NCI-H446 (cell line): ENCODE data around the gene CPN1.
"Not testable (repeated sequence)": the region's sequence is repeated elsewhere in the genome, so short reads cannot be mapped to it uniquely, and the experiment has no call there.

ENCODE experiments used
- DNase-seq, 2 experiments: peaks; one replicate each; lab custom pipeline; 2025; lab: John Stamatoyannopoulos, UW

Gene CPN1

GRCh38 chr10:100081075-100082001 is at the start of gene CPN1:
CPN1 (minus strand) TSS chr10:100081869; CDS start chr10:100081625, 244 bp downstream.
- no peak for DNase-seq

- DNase-seq = no peak
Measured at GRCh38 chr10:100130831-100131230, 49.2 kb upstream of the CPN1 start.

DNA sequence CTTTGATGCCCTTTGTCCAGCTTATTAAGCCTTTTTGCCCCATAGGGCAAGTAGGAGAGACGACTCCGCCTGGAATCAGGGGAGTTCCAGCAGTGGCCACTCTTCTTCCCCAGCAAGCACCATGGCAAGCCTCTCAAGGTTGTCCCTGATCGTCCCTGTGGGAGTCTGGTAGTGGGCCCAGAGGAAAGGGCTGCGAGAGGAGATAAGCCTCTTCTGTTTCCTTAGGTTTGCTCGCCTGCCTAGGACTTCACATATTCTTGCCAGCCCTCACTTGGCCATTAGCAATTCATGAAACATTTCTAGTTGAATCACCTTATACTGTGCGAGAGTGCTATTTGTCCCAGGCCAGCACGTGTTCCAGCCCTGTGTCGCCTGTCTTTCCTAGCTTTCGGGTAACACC is 47.8 kb upstream of the CPN1 start:
- DNase-seq = no peak

DNA sequence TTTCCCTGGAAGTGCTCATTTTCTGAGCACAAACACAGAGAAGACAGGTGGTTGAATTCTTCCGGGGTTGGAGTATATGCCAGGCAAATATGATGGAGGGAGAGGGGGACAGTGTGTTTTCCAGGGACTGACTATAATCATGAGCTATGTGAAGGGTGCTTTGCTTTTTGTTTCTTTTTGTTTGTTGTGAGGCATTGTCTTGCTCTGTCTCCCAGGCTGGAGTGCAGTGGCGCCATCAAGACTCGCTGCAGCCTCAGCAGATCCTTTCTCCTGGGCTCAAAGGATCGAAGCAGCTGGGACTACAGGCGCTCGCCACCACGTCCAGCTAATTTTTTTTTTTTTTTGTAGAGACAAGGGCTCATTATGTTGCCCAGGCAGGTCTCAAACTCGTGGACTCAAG is 47.3 kb upstream of the CPN1 start:
- no peak for DNase-seq

GRCh38 chr10:100125335-100125734 is 43.7 kb upstream of the CPN1 start:
- DNase-seq = not testable (repeated sequence)

DNA sequence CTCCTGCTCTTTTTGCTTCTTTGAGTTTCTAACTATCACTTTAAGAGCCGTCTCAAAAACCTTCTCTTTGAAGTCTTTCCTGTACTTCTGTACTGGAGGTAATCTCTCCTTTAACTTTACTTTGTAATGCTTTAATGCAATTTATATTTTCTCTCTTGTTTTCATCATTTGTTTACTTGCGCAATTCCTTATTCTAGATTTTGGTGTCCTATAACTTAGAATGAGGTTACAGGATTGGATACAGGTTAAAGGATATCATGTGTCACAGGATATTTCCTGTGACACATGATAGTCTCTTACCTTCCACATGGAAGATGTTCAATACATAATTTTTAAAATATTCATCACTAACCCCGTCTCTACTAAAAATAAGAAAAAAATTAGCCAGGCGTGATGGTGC is 42.4 kb upstream of the CPN1 start:
- no peak for DNase-seq

- DNase-seq = no peak
Measured at GRCh38 chr10:100122780-100123179, 41.1 kb upstream of the CPN1 start.

- DNase-seq = no peak
Measured at GRCh38 chr10:100120550-100120949, 38.9 kb upstream of the CPN1 start.

GRCh38 chr10:100119726-100120125 is 38.1 kb upstream of the CPN1 start:
- no peak for DNase-seq

GRCh38 chr10:100114976-100115770 is 33.5 kb upstream of the CPN1 start:
- DNase-seq = no peak

DNA sequence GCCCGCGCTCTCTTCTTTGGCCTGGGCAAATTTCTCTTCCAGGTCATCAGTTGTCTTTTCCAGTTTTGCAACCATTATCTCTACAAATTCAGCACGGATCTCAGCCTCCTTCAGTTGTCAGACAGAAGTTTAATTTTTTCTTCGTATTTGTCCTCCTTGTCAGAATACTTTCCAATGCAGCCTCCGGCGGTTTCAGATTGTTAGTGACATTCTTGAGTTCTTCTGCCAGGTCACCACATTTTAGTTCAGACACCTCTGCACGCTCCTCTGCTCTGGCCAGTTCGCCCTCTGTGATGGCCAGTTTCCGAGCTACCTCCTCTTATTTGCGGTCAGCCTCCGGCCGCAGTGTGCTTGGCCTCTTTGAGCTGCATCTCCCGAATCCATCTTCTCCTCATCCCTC is 32.8 kb upstream of the CPN1 start:
- no peak for DNase-seq

GRCh38 chr10:100109670-100110069 is 28.0 kb upstream of the CPN1 start:
- no peak for DNase-seq

- DNase-seq = no peak
Measured at GRCh38 chr10:100106865-100107264, 25.2 kb upstream of the CPN1 start.

DNA sequence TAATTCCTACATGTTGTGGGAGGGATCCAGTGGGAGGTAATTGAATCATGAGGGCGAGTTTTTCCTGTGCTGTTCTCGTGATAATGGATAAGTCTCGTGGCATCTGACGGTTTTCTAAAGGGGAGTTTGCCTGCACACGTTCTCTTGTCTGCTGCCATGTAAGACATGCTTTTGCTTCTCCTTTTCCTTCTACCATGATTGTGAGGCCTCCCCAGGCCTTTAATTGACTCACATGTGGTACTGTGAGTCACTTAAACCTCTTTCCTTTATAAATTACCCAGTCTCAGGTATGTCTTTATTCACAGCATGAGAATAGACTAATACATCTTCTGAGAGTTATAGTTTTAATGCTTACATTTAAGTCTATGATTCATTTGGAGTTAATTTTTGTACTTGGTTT is 22.6 kb upstream of the CPN1 start:
- DNase-seq = no peak

GRCh38 chr10:100103581-100103980 is 21.9 kb upstream of the CPN1 start:
- DNase-seq = no peak

GRCh38 chr10:100101192-100102076 is 19.8 kb upstream of the CPN1 start:
- no peak for DNase-seq

DNA sequence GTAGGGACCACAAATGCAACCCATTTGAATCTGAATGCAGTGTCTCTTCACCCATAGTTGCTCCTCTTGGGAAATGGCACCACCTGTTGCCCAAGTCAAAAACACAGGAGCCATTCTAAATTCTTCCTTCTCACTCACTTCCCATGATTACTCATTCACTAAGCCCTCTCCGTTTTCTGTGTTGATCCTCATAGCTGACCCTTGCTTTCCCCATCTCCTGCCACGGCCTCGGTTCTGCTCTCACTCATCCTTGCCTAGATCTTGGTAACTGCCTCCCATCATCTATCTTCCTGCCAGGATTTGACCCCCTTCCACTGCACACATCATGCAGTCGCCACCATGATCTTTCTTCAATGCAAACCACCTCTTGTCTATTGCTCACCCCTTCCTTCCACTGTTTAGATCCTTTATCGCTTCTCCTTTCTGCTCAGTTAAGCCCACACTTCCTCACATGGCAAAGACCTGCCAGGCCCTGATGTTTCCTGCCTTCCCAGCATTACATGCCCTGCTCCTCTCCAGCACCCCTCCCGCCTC is 19.0 kb upstream of the CPN1 start:
- DNase-seq = no peak

DNA sequence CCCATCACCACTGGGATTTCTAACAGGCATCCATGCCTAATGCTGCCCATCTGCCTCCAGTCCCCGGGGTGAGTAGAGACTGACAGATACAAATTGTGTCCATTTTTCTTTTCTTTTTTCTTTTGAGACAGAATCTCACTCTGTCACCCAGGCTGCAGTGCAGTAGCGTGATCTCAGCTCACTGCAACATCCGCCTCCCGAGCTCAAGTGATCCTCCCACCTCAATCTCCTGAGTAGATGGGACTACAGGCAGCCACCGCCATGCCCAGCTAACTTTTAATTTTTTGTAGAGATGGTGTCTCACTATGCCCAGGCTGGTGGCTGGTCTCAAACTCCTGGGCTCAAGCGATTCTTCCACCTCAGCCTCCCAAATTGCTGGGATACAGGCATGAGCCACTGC is 7.6 kb upstream of the CPN1 start:
- DNase-seq = no peak

- DNase-seq = not testable (repeated sequence)
Measured at GRCh38 chr10:100086708-100087107, 5.0 kb upstream of the CPN1 start.

GRCh38 chr10:100085596-100085995 is 3.9 kb upstream of the CPN1 start:
- DNase-seq = no peak

GRCh38 chr10:100083623-100084022 is 2.0 kb upstream of the CPN1 start:
- DNase-seq = no peak

- DNase-seq = not testable (repeated sequence)
Measured at GRCh38 chr10:100082276-100082675, 607 bp upstream of the CPN1 start.
